Aorta (tissue), 5 donors: ENCODE results near the gene FAM120A. TPM values are rescaled to one million over a fixed set of nuclear protein-coding genes. Genes with fewer than 3 reads are reported as not detected.

Experiments
- ATAC-seq: fragments of 200-7000 bp; cut with Tn5 transposase; one replicate; pipeline ENCODE4 v1.9.1; 2022; ENCODE audit warnings: moderate library complexity; ENCODE audit not compliant: low FRiP score
- DNase-seq, 2 donors: peaks; one replicate each; pipeline ENCODE4 v3.0.0-alpha.2; 2020
- H3K27ac ChIP-seq, 2 donors: one replicate each; pipeline ENCODE4 v1.5.1; 2013; ENCODE audit warnings: low read length in 2 of 2, mild to moderate bottlenecking in 2 of 2, moderate library complexity in 2 of 2, control low read depth in 1 of 2, inconsistent platforms in 1 of 2, low read depth in 1 of 2
- H3K27me3 ChIP-seq, 2 donors: one replicate each; pipeline ENCODE4 v1.6.1; 2013; ENCODE audit warnings: control low read depth in 1 of 2, low read length in 1 of 2, mild to moderate bottlenecking in 1 of 2, moderate library complexity in 1 of 2; ENCODE audit not compliant: insufficient read depth in 2 of 2, control insufficient read depth in 1 of 2
- H3K36me3 ChIP-seq, 2 donors: one replicate each; pipeline ENCODE4 v1.6.1; 2013; ENCODE audit warnings: control low read depth in 1 of 2, low read length in 1 of 2, mild to moderate bottlenecking in 1 of 2; ENCODE audit not compliant: insufficient read depth in 2 of 2, control insufficient read depth in 1 of 2
- H3K4me1 ChIP-seq, 2 donors: one replicate each; pipeline ENCODE4 v1.6.1; 2013; ENCODE audit warnings: low read length in 2 of 2, control low read depth in 1 of 2, mild to moderate bottlenecking in 1 of 2, moderate library complexity in 1 of 2; ENCODE audit not compliant: insufficient read depth in 2 of 2, control insufficient read depth in 1 of 2
- H3K4me3 ChIP-seq, 2 donors: one replicate each; pipeline ENCODE4 v1.5.1; 2013; ENCODE audit warnings: low read length in 2 of 2, control low read depth in 1 of 2, mild to moderate bottlenecking in 1 of 2
- H3K9me3 ChIP-seq: one replicate; pipeline ENCODE4 v1.6.1; 2013; ENCODE audit warnings: mild to moderate bottlenecking, low read length; ENCODE audit not compliant: control insufficient read depth
- WGBS, 2 donors: extraction: QIAGEN DNeasy Blood & Tissue Kit; methylation state at CpG; one replicate each; pipeline ENCODE4 v1.1.7; 2013; 5-methylcytosine and 5-hydroxymethylcytosine counted together
- intact Hi-C, 2 donors: fragments of 100-400 bp; cut with DNase I; formaldehyde crosslinking; loops; one replicate each; pipeline versions ENCODE4 v1.14.2 to v1.15.0; 2022
- polyA plus RNA-seq, 2 donors: library from polyadenylated mRNA; stranded (reverse); fragments of 200-250 nt; gene quantifications; one replicate each; pipeline ENCODE4 v1.2.3, GENCODE V29; 2013
- total RNA-seq, 2 donors: library from RNA; stranded (reverse); fragmentation: NEBNext Ultra II Directional; extraction: Animal tissue kit (Norgen Biotek cat#: 25700); gene quantifications; one replicate each; pipeline ENCODE4 v1.2.1, GENCODE V29; 2021
- donor health status: healthy with polysubstance abuse.
- donor health status: Bipolar disorder and iron deficiency.
- donor health status: DM: no; HTN: no; CAD: no.
- donor health status: DM: no; HTN: no; CAD: no.
- donor health status: DM: yes; HTN: yes; CAD: no.

FAM120A gene
- total and polyA plus RNA-seq, 4 donors: 30.7 to 88.6 (median 61.3) TPM

DNA sequence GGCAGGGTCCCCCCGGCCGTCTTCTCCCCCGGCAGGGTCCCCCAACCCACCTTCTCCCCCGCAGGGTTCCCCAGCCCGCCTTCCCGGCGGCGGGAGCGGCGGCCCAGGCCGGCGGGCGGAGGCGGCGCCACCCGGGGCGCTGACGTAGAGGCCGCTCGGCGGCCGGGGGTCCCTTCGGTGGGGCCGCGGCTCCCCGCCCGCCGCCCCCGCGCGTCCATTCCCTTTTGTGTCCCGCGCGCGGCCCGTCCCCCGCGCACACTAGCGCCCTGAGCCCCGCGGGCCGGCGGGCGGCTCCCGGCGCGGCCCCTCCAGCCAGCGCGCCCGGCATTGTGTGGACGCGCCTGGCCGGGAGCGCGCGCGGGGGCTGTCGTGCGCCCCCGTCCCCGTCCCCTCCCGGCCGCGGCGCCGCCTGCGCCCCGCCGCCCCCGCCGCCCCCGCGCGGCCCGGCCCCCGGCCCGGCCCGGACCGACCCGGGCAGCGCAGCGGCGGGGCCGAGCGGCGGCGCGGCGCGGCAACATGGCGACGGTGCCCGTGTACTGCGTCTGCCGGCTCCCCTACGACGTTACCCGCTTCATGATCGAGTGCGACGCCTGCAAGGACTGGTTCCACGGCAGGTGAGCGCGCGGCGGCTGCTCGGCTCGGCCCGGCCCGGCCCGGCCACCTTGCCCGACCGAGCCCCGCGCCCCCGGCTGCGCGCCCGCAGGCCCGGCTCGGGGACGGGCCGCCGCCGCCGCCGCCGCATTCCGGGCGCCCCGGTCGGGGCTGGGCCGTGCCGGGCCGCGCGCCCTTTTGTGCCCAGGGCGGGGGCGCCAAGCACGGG, 125.0 kb downstream of the FAM120A start, which contains the start of gene PHF2:
Gene PHF2, plus strand, starts transcription at position 327 of the 820 bp plus-strand sequence. Its CDS starts 190 bp downstream, at position 517.
- intact Hi-C loops: loop anchor here in 1 of 2 donors (10.0 kb wide), 1 partner anchor 442 kb away; the partner anchor contains the start of gene NINJ1
- no peaks in the 10 kb centered on the region for H3K27me3 ChIP-seq
- peak within 1 kb of the TSS; percentile 73 to 76 for H3K27ac ChIP-seq
- ATAC-seq: peak; percentile 58
- H3K36me3 ChIP-seq: no peaks in the 10 kb centered on the region
- no peak for DNase-seq
- H3K4me1 ChIP-seq: no peaks in the 10 kb centered on the region
- H3K9me3 ChIP-seq: no peaks in the 10 kb centered on the region
- WGBS, 2 donors: 1% methylated on average over 38 to 140 of the region's 140 CpGs
- H3K4me3 ChIP-seq: peak within 1 kb of the TSS; percentile 90 to 95

- 1% methylated on average over 33 to 74 of the region's 74 CpGs for WGBS, 2 donors
- intact Hi-C loops: loop anchor here in 1 of 2 donors (10.0 kb wide), 1 partner anchor 443 kb away; the partner anchor contains the start of gene NINJ1
Measured at GRCh38 chr9:93577078-93577974, 125.8 kb downstream of the FAM120A start.

GRCh38 chr9:93577975-93578682, 126.6 kb downstream of the FAM120A start:
- peak; percentile 16 for ATAC-seq
- 26 to 32% methylated on average over 12 to 13 of the region's 13 CpGs for WGBS, 2 donors
- intact Hi-C loops: loop anchor here in 1 of 2 donors (10.0 kb wide), 1 partner anchor 443 kb away; the partner anchor contains the start of gene NINJ1
- H3K9me3 ChIP-seq: no peaks in the 10 kb centered on the region
- H3K4me3 ChIP-seq: peak overlapping the region; percentile 90 to 95
- DNase-seq: peak in 1 of 2 donors; percentile 71
- H3K36me3 ChIP-seq: no peaks in the 10 kb centered on the region
- H3K27ac ChIP-seq: peak overlapping the region in 1 of 2 donors; percentile 11
- no peaks in the 10 kb centered on the region for H3K4me1 ChIP-seq
- no peaks in the 10 kb centered on the region for H3K27me3 ChIP-seq

More at GRCh38 chr9:93577078-93577974, 125.8 kb downstream of the FAM120A start:
- Histone ChIP-seq H3K27me3 (no peaks in the 10 kb centered on the region), H3K36me3 (no peaks in the 10 kb centered on the region), H3K27ac (peak overlapping the region; percentile 66 to 76), H3K9me3 (no peaks in the 10 kb centered on the region), H3K4me1 (no peaks in the 10 kb centered on the region), H3K4me3 (peak overlapping the region; percentile 90 to 95)
- DNase-seq: peak in 1 of 2 donors; percentile 84
- peak; percentile 2 for ATAC-seq

DNA sequence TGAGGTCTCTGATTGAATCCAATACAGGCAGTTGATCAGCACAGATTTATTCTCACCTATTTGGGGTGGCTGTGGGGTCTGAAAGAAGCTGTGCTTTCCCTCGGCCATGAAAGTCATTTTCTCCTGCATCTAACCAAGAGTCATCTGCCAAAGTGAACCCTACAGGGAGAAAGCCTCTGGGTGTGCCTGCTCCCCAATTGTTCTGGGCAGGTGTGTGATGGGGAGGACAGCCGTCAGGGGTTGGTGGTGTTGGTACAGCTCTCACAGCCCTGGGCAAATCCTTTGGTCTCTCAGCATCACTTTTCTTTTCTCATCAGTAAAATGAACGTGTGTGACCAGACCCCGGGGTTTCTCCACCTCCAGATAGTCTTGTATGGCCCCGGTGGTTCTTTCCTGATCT, 127.4 kb downstream of the FAM120A start:
- no peak overlapping the region for H3K4me3 ChIP-seq
- H3K36me3 ChIP-seq: no peaks in the 10 kb centered on the region
- ATAC-seq (no peak), DNase-seq (no peak)
- no peaks in the 10 kb centered on the region for H3K27me3 ChIP-seq
- no peaks in the 10 kb centered on the region for H3K4me1 ChIP-seq
- no peaks in the 10 kb centered on the region for H3K9me3 ChIP-seq
- intact Hi-C loops: loop anchor here in 1 of 2 donors (10.0 kb wide), 1 partner anchor 444 kb away; the partner anchor contains the start of gene NINJ1
- WGBS, 2 donors: 58 to 68% methylated on average over 5 of the region's 5 CpGs
- no peak overlapping the region for H3K27ac ChIP-seq

GRCh38 chr9:93579711-93580516, 128.4 kb downstream of the FAM120A start:
- ATAC-seq (no peak), DNase-seq (peak in 1 of 2 donors; percentile 73)
- WGBS, 2 donors: 78 to 82% methylated on average over 20 of the region's 20 CpGs
- no peak overlapping the region for H3K4me3 ChIP-seq
- no peak overlapping the region for H3K27ac ChIP-seq
- H3K9me3 ChIP-seq: no peaks in the 10 kb centered on the region
- H3K36me3 ChIP-seq: no peaks in the 10 kb centered on the region
- intact Hi-C loops: loop anchor here in 1 of 2 donors (10.0 kb wide), 1 partner anchor 445 kb away; the partner anchor contains the start of gene NINJ1
- no peaks in the 10 kb centered on the region for H3K27me3 ChIP-seq
- no peaks in the 10 kb centered on the region for H3K4me1 ChIP-seq

DNA sequence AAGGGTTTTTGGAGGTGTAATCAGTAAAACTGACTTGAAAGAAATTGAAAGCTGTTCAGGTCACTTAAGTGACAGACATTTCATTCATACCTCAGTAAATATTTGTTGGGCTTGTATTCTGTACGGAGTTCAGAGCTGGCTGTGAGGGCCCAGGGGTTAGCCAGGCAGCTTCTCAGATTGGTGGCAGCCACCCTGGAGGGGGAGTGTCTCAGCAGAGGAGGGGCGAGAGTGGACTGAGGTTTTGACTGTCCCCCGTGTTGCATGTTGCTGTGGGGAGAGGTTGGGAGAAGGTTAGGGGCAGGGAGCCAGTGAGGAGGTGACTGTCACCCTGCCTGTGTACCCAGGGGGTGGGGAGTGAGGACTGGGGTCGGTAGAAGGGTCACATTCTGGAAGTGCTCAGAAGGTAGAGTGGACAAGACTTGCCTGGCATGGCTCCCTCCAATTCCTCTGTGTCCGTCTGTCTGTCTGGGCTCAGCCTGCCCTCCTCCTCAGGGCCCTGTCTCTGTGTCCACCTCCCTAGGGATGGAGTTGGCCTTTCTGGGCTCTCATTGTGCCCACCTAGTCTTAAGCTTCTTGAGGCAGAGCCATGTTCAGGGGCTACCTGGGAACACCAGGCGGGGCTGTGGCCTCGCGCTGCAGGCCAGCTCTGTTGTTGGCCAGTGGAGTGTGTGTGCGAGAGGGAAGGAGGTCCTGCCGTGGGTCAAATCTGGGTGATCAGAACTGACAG, 129.3 kb downstream of the FAM120A start:
- Histone ChIP-seq H3K9me3 (no peaks in the 10 kb centered on the region), H3K27ac (no peak overlapping the region), H3K4me3 (no peak overlapping the region), H3K27me3 (no peaks in the 10 kb centered on the region), H3K36me3 (no peaks in the 10 kb centered on the region), H3K4me1 (no peaks in the 10 kb centered on the region)
- ATAC-seq (no peak), DNase-seq (peak; percentile 39 to 55)
- intact Hi-C loops: no loop called here
- 45 to 49% methylated on average over 10 of the region's 10 CpGs for WGBS, 2 donors

- Histone ChIP-seq H3K27ac (no peak overlapping the region), H3K27me3 (no peaks in the 10 kb centered on the region), H3K9me3 (no peaks in the 10 kb centered on the region), H3K4me1 (no peaks in the 10 kb centered on the region), H3K4me3 (no peak overlapping the region), H3K36me3 (no peaks in the 10 kb centered on the region)
- DNase-seq (peak; percentile 11 to 13), ATAC-seq (no peak)
- intact Hi-C loops: no loop called here
- 38 to 44% methylated on average over 5 of the region's 5 CpGs for WGBS, 2 donors
Measured at GRCh38 chr9:93582115-93582514, 130.6 kb downstream of the FAM120A start.
